ENCODE data around the gene SIPA1.
"Not testable (repeated sequence)": the region's sequence is repeated elsewhere in the genome, so short reads cannot be mapped to it uniquely, and the experiment has no call there.

The SIPA1 gene

DNA sequence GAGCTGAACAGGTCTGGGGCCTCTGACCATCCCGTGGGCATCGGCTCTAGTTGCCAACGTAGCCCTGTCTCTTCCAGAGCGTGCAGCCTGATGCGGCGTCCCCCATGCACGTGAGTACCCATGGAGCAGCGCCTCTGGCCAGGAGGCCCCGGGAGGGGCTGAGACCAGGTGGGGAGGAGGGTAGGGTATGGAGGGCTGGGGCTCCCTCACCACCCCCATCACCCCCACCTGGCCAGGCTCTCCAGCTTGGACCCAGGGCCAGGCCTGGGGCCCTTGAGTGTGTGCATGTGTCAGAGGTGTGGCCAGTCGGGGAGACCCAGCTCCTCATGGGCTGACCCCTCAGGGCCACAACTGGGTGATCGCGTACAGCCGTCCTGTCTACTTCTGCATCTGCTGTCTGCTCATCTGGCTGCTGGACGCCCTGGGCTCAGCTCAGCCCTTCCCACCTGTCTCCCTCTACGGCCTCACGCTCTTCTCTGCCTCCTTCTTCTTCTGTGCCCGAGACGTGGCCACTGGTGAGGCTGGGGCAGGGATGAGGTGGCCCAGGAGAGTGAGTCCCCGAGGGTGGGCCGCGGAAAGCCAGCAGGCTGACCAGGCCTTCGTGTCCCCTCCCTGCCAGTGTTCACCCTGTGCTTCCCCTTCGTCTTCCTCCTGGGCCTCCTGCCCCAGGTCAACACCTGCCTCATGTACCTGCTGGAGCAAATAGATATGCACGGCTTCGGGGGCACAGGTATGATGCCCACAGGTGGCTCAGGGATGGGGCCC lies 13.9 kb upstream of the SIPA1 start:
- DNase-seq = no peak

DNA sequence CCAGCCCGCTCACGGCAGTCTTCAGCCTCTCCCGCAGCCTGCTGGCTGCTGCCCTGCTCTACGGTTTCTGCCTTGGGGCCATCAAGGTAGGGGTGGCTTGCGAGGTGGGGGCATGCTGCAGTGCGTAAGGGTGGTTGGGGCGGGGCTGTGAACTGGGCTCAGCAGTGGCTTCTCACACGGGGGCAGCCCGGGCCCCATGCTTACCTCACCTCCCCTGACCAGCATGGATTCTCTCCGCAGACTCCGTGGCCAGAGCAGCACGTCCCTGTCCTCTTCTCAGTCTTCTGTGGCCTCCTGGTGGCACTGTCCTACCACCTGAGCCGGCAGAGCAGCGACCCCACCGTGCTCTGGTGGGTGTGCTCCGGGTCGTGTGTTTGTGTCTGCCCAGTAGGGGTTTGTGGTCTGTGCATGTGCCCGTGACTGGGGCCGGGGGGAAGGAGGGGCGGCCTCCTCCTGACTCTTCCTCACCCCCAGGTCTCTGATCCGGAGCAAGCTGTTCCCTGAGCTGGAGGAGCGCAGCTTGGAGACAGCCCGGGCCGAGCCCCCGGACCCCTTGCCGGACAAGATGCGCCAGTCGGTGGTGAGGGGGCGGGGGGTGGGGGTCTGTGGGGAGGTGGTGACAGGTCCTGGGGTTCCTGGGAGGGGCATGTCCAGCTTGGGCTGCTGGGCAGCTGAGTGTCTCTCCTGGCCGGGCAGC lies 12.8 kb upstream of the SIPA1 start:
- no peak for DNase-seq

DNA sequence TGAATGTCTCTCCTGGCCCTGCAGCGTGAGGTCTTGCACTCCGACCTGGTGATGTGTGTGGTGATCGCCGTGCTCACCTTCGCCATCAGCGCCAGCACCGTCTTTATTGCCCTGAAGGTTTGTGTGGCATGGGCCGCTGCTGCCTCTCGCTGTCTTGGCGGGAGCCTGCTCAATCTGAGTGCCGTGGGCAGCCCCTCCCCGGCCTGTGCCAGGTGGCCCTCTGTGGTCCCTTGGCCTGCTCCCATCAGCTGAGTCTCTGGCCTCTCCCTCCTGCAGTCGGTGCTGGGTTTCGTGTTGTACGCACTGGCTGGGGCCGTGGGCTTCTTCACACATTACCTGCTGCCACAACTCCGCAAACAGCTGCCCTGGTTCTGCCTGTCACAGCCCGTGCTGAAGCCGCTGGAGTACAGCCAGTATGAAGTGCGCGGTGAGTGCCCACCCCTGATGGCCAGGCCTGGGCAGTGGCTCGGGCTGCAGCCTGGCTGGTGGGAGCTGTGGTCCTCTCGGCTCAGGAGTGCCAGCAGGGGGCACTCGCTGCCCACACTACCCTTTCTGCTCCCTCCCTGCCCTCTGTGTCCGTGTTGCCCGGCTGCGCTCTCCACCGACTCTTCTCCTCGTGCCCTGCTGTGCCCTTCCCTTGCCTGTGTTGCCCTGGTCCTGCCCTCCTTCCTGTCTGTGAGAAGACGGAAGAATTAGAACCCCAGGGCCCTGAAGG lies 12.1 kb upstream of the SIPA1 start:
- DNase-seq = no peak

DNA sequence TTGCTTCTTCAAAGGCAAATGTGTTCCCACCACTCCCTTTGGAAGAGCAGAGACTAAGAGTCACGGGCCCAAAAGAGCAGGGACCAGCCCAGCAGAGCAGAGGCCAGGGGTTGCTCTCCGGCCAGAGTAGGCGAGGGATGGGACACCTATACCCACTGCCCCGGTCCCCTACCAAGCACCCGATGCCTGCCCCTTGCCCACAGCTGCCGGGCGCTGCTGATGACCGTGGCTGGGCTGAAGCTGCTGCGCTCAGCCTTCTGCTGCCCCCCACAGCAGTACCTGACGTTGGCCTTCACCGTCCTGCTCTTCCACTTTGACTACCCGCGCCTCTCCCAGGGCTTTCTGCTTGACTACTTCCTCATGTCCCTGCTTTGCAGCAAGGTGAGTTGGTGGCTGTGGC lies 10.7 kb upstream of the SIPA1 start:
- no peak for DNase-seq

DNA sequence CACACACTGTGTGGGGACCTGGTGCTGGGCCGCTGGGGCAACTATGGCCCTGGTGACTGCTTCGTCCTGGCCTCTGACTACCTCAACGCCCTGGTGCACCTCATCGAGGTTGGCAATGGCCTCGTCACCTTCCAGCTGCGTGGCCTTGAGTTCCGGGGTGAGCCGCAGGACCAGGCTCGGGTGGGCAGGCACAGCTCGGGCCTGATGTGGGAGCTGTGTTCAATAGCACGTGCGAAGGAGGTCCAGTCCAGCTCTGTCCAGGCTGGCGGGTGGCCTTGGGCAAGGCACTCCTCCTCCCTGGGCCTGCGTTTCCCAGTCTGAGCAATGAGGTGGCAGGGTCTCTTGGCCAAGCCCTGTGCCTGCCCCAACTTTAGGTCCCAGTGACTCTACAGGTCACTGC lies 8.3 kb upstream of the SIPA1 start:
- DNase-seq = no peak

DNA sequence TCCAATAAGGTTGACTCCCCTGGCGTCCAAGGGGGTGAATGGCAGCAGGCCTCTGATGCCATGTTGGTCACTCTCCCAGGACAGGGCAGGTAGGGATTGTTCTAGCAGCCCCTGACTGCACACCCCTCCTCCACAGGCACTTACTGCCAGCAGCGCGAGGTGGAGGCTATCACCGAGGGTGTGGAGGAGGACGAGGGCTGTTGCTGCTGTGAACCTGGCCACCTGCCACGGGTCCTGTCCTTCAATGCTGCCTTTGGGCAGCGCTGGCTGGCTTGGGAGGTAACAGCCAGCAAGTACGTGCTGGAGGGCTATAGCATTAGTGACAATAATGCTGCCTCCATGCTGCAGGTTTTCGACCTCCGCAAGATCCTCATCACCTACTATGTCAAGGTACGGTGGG lies 7.7 kb upstream of the SIPA1 start:
- no peak for DNase-seq

DNA sequence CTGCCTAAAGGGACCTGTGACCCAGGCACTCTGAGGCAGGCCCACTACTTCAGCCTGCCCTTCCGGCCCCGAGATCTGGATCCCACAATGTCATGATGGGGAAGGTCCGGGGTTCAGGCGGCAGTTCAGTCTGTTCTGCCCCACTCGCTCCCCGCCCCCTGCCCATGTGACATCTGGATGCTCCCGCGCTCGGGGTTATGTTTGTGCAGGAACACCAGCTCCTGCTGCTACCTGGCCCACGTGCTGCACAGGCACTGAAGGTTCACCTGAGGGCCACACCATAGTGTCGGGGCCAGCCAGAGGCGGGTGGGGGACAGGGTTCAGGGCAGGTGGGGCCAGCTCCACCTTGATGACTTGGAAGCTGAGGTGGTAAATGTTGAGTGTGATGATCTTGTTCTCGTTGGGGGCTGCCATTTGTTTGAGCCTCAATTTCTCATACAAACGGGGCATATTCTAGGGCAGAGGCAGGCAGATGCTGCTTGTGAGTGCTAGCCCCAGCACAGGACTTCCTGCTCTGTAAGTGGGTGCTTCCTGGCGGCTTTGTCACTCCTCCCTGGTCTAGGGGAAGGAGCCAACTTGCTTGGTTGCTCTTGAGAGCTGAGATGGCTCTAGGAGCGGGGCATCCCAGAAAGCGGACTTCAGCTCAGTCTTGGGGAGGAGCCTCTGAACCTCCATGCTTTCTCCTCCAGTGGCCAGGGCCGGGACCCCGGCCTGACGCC lies 4.4 kb upstream of the SIPA1 start:
- no peak for DNase-seq

DNA sequence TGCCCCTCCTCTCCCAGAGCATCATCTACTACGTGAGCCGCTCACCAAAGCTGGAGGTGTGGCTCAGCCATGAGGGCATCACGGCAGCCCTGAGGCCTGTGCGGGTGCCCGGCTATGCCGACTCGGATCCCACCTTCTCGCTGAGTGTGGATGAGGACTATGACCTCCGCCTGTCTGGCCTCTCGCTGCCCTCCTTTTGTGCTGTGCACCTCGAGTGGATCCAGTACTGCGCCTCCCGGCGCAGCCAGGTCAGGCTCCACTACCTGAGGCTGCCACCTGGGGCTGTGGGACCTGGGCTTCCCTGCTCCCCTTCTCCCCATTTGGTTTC lies 3.8 kb upstream of the SIPA1 start:
- no peak for DNase-seq

DNA sequence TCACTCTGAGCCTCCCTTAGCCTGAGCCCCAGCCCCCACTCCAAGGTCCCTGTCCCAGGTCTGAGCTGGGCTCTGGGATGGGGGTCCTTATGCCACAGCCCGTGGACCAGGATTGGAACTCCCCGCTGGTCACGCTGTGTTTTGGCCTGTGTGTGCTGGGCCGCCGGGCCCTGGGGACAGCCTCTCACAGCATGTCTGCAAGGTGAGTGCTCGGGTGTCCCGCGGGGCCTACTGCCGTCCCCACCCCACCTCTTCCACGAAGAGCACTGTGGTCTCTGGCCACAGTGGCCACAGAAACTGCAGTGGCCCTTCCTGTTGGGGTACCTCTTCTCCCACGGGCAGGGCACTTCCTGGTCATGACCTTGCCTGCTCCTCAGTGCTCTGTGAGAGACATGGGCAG lies 3.5 kb upstream of the SIPA1 start:
- no peak for DNase-seq

DNA sequence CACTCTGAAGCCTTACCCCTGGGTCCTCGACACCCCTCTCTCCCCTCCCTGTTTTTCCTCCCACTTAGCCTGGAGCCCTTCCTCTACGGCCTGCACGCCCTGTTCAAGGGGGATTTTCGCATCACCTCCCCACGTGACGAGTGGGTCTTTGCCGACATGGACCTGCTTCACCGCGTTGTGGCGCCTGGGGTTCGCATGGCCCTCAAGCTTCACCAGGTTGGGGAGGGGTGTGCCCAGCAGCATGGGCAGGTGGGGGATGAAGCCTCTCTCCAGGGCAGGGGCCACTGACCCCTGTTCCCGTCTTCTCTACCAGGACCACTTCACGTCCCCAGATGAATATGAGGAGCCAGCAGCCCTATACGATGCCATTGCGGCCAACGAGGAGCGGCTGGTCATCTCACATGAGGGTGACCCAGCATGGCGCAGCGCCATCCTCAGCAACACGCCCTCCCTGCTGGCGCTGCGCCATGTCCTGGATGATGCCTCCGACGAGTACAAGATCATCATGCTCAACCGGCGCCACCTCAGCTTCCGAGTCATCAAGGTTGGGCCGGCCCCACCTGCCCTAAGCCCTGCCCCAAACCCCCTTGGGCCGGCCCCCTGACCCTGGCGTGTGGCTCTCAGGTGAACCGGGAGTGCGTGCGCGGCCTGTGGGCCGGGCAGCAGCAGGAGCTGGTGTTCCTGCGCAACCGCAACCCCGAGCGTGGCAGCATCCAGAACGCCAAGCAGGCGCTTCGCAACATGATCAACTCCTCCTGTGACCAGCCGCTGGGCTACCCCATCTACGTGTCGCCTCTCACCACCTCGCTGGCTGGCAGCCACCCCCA lies 2.8 kb upstream of the SIPA1 start:
- no peak for DNase-seq

DNA sequence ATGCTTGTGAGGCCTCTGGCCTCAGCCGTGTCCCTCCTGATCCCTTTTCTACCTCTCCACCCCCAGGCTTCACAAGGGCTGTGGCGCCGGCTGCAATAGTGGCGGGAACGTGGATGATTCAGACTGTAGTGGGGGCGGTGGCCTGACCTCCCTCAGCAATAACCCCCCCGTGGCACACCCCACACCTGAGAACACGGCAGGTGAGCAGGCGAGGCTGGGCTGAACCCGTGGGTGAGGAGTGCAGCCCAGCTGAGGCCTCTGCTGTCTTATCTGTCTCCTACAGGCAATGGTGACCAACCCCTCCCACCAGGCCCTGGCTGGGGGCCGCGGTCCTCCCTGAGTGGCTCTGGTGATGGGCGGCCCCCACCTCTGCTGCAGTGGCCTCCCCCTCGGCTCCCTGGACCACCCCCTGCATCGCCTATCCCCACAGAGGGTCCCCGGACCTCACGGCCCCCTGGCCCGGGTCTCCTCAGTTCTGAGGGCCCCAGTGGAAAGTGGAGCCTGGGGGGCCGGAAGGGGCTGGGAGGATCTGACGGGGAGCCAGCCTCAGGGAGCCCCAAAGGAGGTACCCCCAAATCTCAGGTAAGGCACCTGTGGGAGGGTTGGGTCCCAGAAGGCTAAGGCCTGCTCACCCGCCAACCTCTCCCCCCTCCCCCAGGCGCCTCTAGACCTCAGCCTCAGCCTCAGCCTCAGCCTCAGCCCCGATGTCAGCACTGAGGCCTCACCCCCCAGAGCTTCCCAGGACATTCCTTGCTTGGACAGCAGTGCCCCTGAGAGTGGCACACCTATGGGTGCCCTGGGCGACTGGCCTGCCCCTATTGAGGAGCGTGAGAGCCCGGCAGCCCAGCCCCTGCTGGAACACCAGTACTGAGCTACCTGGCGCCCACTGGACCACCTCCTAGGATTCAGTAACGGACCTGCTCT lies 1.5 kb upstream of the SIPA1 start:
- DNase-seq = no peak

DNA sequence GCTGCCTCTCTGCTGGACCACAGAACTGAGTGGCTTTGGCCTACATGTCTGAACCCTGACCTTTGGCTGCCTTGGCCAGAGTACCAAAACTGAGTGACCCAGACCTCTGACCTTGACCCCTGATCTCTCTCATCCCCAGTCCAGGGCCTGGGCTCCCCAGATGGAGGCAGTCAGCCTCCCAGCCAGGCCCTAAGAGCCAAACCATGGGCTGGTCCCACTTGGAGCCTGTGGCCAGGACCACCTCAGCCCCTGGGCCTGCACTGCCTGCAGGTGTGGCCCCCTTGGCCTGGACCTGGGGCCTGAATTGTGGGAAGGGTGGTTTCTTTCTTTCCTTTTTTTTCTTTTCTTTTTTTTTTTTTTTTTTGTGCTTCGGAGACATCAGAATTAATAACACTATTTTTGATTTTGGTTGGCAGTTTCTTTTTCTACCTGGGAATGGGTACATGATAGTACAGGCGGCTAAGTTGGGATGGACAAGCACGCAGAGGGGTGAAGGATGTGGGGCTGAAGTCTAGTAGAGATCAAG lies 806 bp upstream of the SIPA1 start:
- no peak for DNase-seq

DNA sequence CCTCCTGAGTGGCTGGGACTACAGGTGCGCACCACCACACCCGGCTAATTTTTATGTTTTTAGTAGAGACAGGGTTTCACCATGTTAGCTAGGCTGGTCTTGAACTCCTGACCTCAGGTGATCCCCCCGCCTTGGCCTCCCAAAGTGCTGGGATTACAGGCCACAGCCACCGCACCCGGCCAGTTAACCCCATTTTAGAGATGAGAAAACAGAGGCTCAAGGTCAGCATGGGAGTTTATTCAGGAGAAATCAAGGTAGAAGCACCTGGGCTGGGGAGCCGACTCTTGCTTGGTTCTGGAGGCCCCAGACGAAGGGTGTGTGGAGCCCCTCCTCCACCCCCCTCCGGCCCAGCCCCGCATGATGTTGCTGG lies 1.3 kb downstream of the SIPA1 start:
- DNase-seq = not testable (repeated sequence)

DNA sequence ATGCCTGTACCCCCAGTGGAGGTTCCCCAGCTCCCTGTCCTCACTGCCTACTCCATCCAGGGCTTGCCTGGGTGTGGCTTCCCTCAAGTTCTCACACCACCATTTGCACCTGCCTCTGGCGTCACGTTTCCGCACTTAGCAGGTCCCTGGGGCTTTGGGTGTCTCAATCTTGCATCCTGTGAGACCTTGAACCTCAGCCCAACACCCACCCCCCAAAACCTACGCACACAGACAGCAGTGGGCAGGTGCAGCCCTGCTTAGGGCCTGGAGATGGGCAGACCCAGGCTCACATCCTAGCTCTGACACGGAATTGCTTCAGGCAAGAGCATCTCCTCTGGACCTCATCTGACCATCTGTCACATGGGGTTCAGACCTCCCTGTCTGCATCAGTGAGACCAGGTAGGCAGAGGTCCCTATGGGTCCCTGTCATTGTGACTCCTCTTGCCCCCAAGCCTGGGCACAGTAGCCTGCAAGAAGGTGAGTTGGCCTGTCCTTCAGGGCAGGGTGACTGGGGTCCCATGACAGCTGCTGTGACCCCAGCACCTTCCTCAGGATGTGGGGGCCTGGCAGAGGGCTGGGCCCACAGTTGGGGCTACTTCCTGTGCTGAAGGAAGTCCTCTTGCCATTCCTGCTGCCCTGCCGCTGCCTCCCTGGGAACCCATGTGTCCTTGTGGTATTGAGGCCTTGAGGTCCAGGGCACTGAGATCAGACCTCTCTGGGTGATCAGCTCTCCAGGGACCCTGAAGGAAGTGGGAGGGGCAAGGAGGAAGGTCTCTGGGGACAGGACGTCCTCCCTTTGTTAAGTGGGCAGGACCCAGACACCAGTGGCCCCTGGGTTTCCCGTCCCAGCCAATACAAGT lies 2.0 kb downstream of the SIPA1 start:
- no peak for DNase-seq

DNA sequence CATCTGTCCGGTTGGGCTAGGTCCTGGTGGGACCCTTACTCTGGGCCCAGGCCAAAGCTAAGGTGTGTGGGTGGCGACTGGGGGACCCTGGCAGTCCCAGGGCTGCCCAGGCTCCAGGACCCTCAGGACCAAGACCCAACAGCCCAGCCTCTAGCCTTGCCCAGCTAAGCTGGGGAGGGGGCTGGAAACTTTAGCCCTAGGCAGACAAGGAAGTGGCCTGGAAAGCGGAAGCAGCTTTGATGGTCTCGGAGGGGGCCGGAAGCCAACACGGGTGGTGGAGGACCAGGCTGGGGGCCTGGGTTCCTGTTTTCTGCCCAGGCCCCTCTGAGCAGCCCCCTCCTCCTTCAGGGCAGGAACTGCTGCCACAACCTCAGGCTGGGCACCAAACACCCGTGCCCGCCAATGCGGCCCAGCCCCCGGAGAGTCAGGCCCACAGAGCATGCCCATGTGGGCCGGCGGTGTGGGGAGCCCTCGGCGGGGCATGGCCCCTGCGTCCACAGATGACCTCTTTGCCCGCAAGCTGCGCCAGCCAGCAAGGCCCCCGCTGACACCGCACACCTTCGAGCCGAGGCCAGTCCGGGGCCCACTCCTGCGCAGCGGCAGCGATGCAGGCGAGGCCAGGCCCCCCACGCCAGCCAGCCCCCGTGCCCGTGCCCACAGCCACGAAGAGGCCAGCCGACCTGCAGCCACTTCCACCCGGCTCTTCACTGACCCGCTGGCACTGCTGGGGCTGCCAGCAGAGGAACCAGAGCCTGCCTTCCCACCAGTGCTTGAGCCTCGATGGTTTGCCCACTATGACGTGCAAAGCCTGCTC lies 2.8 kb downstream of the SIPA1 start:
- no peak for DNase-seq

DNA sequence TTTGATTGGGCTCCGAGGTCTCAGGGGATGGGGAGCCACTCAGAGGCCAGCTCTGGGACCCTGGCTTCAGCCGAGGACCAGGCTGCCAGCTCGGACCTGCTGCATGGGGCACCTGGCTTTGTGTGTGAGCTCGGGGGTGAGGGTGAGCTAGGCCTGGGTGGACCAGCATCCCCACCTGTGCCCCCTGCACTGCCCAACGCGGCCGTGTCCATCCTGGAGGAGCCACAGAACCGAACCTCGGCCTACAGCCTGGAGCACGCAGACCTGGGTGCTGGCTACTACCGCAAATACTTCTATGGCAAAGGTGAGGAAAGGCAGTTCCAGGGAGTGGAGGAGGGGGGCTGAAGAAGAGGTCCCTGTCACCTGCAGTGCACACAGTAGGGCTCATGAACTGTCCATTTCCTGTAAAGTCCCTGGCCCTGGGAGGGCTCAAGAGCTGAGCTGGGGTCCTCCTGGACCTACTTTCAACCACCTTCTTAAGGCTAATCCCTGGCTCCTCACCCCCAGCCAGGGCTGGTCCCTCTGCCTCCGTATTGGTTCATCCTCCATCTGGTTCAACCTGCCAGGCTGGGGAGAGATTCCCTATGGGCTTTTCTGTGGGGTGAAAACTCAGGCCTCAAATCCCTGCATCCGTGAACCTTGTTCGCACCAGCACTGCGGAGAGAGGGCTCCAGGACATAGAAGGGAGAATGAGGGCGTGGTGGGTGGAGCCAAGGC lies 3.6 kb downstream of the SIPA1 start:
- no peak for DNase-seq

DNA sequence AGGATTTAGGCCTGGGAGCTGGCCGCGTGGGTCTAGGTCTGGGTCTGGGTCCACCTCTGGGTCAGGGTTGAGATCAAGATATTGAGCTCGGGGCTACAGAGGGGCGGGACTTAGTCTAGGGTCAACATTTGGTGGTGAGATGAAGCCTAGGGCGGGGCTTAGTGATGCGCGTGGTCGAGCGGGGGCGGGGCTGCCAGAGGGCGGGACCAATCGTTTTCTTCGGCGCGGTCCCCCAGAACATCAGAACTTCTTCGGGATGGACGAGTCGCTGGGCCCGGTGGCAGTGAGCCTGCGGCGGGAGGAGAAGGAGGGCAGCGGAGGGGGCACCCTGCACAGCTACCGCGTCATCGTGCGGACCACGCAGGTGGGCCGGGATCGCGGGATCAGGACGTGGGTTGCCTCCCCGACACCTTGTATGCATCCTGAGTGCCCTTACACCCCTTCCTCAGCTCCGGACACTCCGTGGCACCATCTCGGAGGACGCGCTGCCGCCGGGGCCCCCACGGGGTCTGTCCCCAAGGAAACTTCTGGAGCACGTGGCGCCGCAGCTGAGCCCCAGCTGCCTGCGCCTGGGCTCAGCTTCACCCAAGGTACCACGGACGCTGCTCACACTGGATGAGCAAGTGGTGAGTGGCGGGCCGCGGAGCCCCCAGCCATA lies 4.2 kb downstream of the SIPA1 start:
- no peak for DNase-seq

DNA sequence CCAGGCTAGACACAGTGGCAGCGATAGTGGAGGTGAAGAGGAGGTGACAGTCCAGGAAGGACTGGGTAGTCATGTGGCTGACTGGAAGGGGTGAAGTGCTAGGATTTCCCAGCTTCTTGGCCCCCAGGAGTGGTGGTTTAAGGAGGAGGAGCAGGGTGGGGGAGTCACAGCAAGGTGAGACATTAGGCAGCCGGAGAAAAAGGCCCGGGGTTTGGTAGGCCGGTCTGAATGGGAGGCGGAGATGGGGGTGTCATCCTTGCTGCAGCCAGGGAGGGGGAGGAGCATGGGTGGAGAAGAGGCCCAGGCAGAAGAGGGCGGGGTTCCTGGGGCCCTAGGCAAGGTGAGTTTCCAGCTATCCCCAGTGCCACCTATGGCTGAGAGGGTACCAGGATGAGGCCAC lies 6.1 kb downstream of the SIPA1 start:
- no peak for DNase-seq
